NCI-H774 (cell line): ENCODE measurements around the gene BIN1.

Source experiments
- DNase-seq: peaks from one replicate; lab custom pipeline; 2025; lab: John Stamatoyannopoulos, UW

Gene BIN1

GRCh38 chr2:127091148-127091547, 15.8 kb downstream of the BIN1 start:
- no peak for DNase-seq

GRCh38 chr2:127090281-127091120, 16.5 kb downstream of the BIN1 start:
- DNase-seq: no peak

GRCh38 chr2:127089478-127090235, 17.3 kb downstream of the BIN1 start:
- DNase-seq: no peak

GRCh38 chr2:127088706-127089105, 18.2 kb downstream of the BIN1 start:
- DNase-seq: no peak

GRCh38 chr2:127087791-127088495, 19.0 kb downstream of the BIN1 start:
- no peak for DNase-seq

GRCh38 chr2:127086990-127087790, 19.8 kb downstream of the BIN1 start:
- no peak for DNase-seq

- no peak for DNase-seq
These were observed 21.7 kb downstream of the BIN1 start for GRCh38 chr2:127085317-127085681.

- no peak for DNase-seq
These were observed 22.2 kb downstream of the BIN1 start for GRCh38 chr2:127084611-127085316.

- no peak for DNase-seq
These were observed 23.0 kb downstream of the BIN1 start for GRCh38 chr2:127083819-127084503.

GRCh38 chr2:127082974-127083373, 24.0 kb downstream of the BIN1 start:
- DNase-seq: no peak

GRCh38 chr2:127081826-127082633, 24.9 kb downstream of the BIN1 start:
- DNase-seq: no peak

- DNase-seq: no peak
These were observed 25.8 kb downstream of the BIN1 start for GRCh38 chr2:127080938-127081755.

- DNase-seq: no peak
These were observed 26.6 kb downstream of the BIN1 start for GRCh38 chr2:127080226-127080937.

- DNase-seq: no peak
These were observed 27.5 kb downstream of the BIN1 start for GRCh38 chr2:127079358-127079920.

GRCh38 chr2:127078666-127079270, 28.2 kb downstream of the BIN1 start:
- no peak for DNase-seq

- no peak for DNase-seq
These were observed 28.9 kb downstream of the BIN1 start for GRCh38 chr2:127078028-127078427.

- DNase-seq: no peak
These were observed 30.0 kb downstream of the BIN1 start for GRCh38 chr2:127076924-127077323.
